Eye (tissue), 1 donor: ENCODE results near the gene SERF2.
A peak's percentile ranks its signal among the peaks of the same experiment; 100 is the strongest.
"Not testable (repeated sequence)": the region's sequence is repeated elsewhere in the genome, so short reads cannot be mapped to it uniquely, and the experiment has no call there.

Source experiments
- DNase-seq: peaks from one replicate; pipeline ENCODE4 v3.0.0-alpha.2; 2015

The SERF2 gene

GRCh38 chr15:43794269-43795037 is 2.3 kb downstream of the SERF2 start:
- DNase-seq: no peak

- no peak for DNase-seq
Observed at GRCh38 chr15:43795197-43795596, 3.1 kb downstream of the SERF2 start.

- DNase-seq: no peak
Observed at GRCh38 chr15:43795997-43796396, 3.9 kb downstream of the SERF2 start.

GRCh38 chr15:43796566-43796965 is 4.4 kb downstream of the SERF2 start:
- no peak for DNase-seq

- DNase-seq: no peak
Observed at GRCh38 chr15:43799209-43799944, 7.3 kb downstream of the SERF2 start.

- DNase-seq: no peak
Observed at GRCh38 chr15:43799945-43800285, 7.8 kb downstream of the SERF2 start, which contains the start of gene SERINC4. Gene SERINC4 (minus strand): TSS chr15:43800220. CDS start chr15:43799986, 234 bp downstream.

- DNase-seq: peak; percentile 96
Observed at GRCh38 chr15:43800286-43801141, 8.4 kb downstream of the SERF2 start, which contains the start of gene HYPK. Gene HYPK (plus strand): TSS chr15:43800599. CDS start chr15:43800623, 24 bp downstream.

GRCh38 chr15:43802676-43803075 is 10.6 kb downstream of the SERF2 start:
- DNase-seq: not testable (repeated sequence)

- no peak for DNase-seq
Observed at GRCh38 chr15:43808435-43808950, 16.4 kb downstream of the SERF2 start.

GRCh38 chr15:43808960-43809678 is 17.0 kb downstream of the SERF2 start:
- no peak for DNase-seq

GRCh38 chr15:43815064-43815463 is 22.9 kb downstream of the SERF2 start:
- DNase-seq: not testable (repeated sequence)

- no peak for DNase-seq
Observed at GRCh38 chr15:43821505-43821904, 29.4 kb downstream of the SERF2 start.

GRCh38 chr15:43824302-43825246 is 32.5 kb downstream of the SERF2 start, which contains the start of gene MFAP1:
Gene MFAP1 (minus strand): TSS chr15:43824690. CDS start chr15:43824569, 121 bp downstream.
- peak; percentile 98 for DNase-seq

- DNase-seq: not testable (repeated sequence)
Observed at GRCh38 chr15:43825305-43825704, 33.2 kb downstream of the SERF2 start.

- no peak for DNase-seq
Observed at GRCh38 chr15:43826029-43826507, 33.9 kb downstream of the SERF2 start.

GRCh38 chr15:43826508-43827341 is 34.6 kb downstream of the SERF2 start, which contains the start of gene WDR76:
Gene WDR76 (plus strand): TSS chr15:43827002. CDS start chr15:43827033, 31 bp downstream.
- peak; percentile 90 for DNase-seq

GRCh38 chr15:43828061-43828657 is 36.0 kb downstream of the SERF2 start:
- DNase-seq: peak; percentile 18

GRCh38 chr15:43829951-43830540 is 37.9 kb downstream of the SERF2 start:
- DNase-seq: not testable (repeated sequence)
